SK-N-SH (cell line): ENCODE data around the gene MACROD2. TPM values are rescaled to one million over a fixed set of nuclear protein-coding genes. Genes with fewer than 3 reads are reported as not detected.

Source experiments
- CTCF ChIA-PET: fragments of 300-600, 350-600 bp; formaldehyde crosslinking; extraction: SDS; loops from one replicate; lab custom pipeline; 2021; lab: Yijun Ruan, JAX
- POLR2A ChIA-PET: fragments of 350-600 bp; sonication (Branson Sonifier 250); formaldehyde crosslinking; extraction: SDS; loops from one replicate; lab custom pipeline; 2020; ENCODE audit warnings: antibody characterized with exemption, inconsistent platforms; lab: Yijun Ruan, JAX
- DNase-seq: peaks from one replicate; pipeline ENCODE4 v3.0.0; 2012
- H2AFZ ChIP-seq: fragments of 200-600 bp; sonication (generic); 2 replicates; pipeline ENCODE4 v1.8.1; 2016; ENCODE audit warnings: antibody characterized with exemption, mild to moderate bottlenecking, low read depth
- H3F3A ChIP-seq: fragments of 200-600 bp; sonication (generic); replicated peaks from 2 replicates; pipeline ENCODE3; 2016; ENCODE audit warnings: antibody characterized with exemption, mild to moderate bottlenecking; ENCODE audit not compliant: insufficient read depth
- H3K27ac ChIP-seq, 2 experiments: fragments of 200-500 bp in 1 of 2; fragments of 200-600 bp in 1 of 2; sonication (Bioruptor generic) in 1 of 2; sonication (generic), shearing (Covaris generic) in 1 of 2; 2 replicates each; pipeline versions ENCODE4 v1.5.1 to v1.6.1; 2014 to 2016; ENCODE audit warnings: low read depth in 2 of 2, inconsistent platforms in 1 of 2, low read length in 1 of 2, mild to moderate bottlenecking in 1 of 2, mixed read lengths in 1 of 2
- H3K27me3 ChIP-seq: fragments of 200-600 bp; sonication (generic), shearing (Covaris generic); 2 replicates; pipeline ENCODE4 v1.6.1; 2016; ENCODE audit warnings: mixed run types; ENCODE audit not compliant: insufficient read depth
- H3K36me3 ChIP-seq, 2 experiments: fragments of 200-500 bp in 1 of 2; fragments of 200-600 bp in 1 of 2; sonication (Bioruptor generic) in 1 of 2; sonication (generic) in 1 of 2; replicated peaks in 1 of 2; 2 replicates each; pipeline versions ENCODE3 to v1.5.1; 2014 to 2016; ENCODE audit warnings: low read length in 1 of 2, mild to moderate bottlenecking in 1 of 2; ENCODE audit not compliant: insufficient read depth in 2 of 2, control insufficient read depth in 1 of 2
- H3K4me1 ChIP-seq, 2 experiments: fragments of 200-500 bp in 1 of 2; fragments of 200-600 bp in 1 of 2; sonication (Bioruptor generic) in 1 of 2; sonication (generic), shearing (Covaris generic) in 1 of 2; 2 replicates each; pipeline versions ENCODE4 v1.5.1 to v1.6.1; 2014 to 2016; ENCODE audit warnings: low read depth in 1 of 2, low read length in 1 of 2, mixed run types in 1 of 2; ENCODE audit not compliant: insufficient read depth in 2 of 2, control insufficient read depth in 1 of 2
- H3K4me2 ChIP-seq: fragments of 200-600 bp; sonication (generic), shearing (Covaris generic); 2 replicates; pipeline ENCODE4 v1.6.1; 2017; ENCODE audit warnings: mixed run types
- H3K4me3 ChIP-seq, 2 experiments: fragments of 200-500 bp in 1 of 2; fragments of 200-600 bp in 1 of 2; sonication (Bioruptor generic) in 1 of 2; sonication (generic), shearing (Covaris generic) in 1 of 2; 2 replicates each; pipeline versions ENCODE4 v1.5.1 to v1.8.1; 2014 to 2016; ENCODE audit warnings: low read depth in 2 of 2, inconsistent platforms in 1 of 2, low read length in 1 of 2, mild to moderate bottlenecking in 1 of 2, mixed read lengths in 1 of 2, moderate library complexity in 1 of 2
- H3K79me2 ChIP-seq: fragments of 200-600 bp; sonication (generic); 2 replicates; pipeline ENCODE4 v1.8.1; 2017; ENCODE audit warnings: mild to moderate bottlenecking; ENCODE audit not compliant: insufficient read depth
- H3K9ac ChIP-seq: fragments of 200-600 bp; sonication (generic); 2 replicates; pipeline ENCODE4 v1.6.1; 2017; ENCODE audit warnings: mixed run types
- H3K9me2 ChIP-seq: fragments of 200-600 bp; sonication (generic); 2 replicates; pipeline ENCODE4 v1.6.1; 2017; ENCODE audit warnings: mixed run types
- H3K9me3 ChIP-seq: fragments of 200-600 bp; sonication (generic); 2 replicates; pipeline ENCODE4 v1.6.1; 2017; ENCODE audit warnings: mixed run types, mild to moderate bottlenecking, moderate library complexity
- H4K20me1 ChIP-seq: fragments of 200-600 bp; sonication (generic); 2 replicates; pipeline ENCODE4 v1.6.1; 2017; ENCODE audit warnings: mild to moderate bottlenecking, mixed run types; ENCODE audit not compliant: insufficient read depth
- CHD2 ChIP-seq: fragments of 150-350 bp; IDR thresholded peaks from 2 replicates; pipeline ENCODE4 v1.6.1; 2018; ENCODE audit warnings: low read length; ENCODE audit not compliant: partially characterized antibody
- ELF1 ChIP-seq: IDR thresholded peaks from 2 replicates; pipeline ENCODE4 v1.4.0; 2012
- EP300 ChIP-seq, 2 experiments: IDR thresholded peaks; 2 replicates each; pipeline versions ENCODE4 v1.4.0 to v1.6.1; 2012; ENCODE audit warnings: borderline replicate concordance in 1 of 2, low read depth in 1 of 2, low read length in 1 of 2
- FOSL2 ChIP-seq: IDR thresholded peaks from 2 replicates; pipeline ENCODE4 v1.4.0; 2012; ENCODE audit warnings: low read depth, mild to moderate bottlenecking, moderate library complexity, borderline replicate concordance
- FOXJ3 ChIP-seq: sonication (generic); formaldehyde crosslinking; IDR thresholded peaks from 2 replicates; pipeline ENCODE4 v1.5.1; 2020; ENCODE audit warnings: mild to moderate bottlenecking, missing genetic modification reagents
- FOXM1 ChIP-seq: IDR thresholded peaks from 2 replicates; pipeline ENCODE4 v1.4.0; 2012; ENCODE audit warnings: low read depth, mild to moderate bottlenecking
- GATA2 ChIP-seq: sonication (generic); formaldehyde crosslinking; IDR thresholded peaks from 2 replicates; pipeline ENCODE4 v1.5.0; 2020; ENCODE audit warnings: mild to moderate bottlenecking, missing genetic modification reagents
- NFIC ChIP-seq: IDR thresholded peaks from 2 replicates; pipeline ENCODE4 v1.4.0; 2012; ENCODE audit warnings: borderline replicate concordance
- RAD21 ChIP-seq: IDR thresholded peaks from 2 replicates; pipeline ENCODE4 v1.6.1; 2012; ENCODE audit warnings: mild to moderate bottlenecking, low read length
- RCOR1 ChIP-seq: fragments of 150-350 bp; IDR thresholded peaks from 2 replicates; pipeline ENCODE4 v1.6.1; 2017; ENCODE audit warnings: antibody characterized with exemption, low read length
- RXRA ChIP-seq: IDR thresholded peaks from 2 replicates; pipeline ENCODE4 v1.4.0; 2012; ENCODE audit warnings: low read depth, mild to moderate bottlenecking, borderline replicate concordance
- TAF1 ChIP-seq: IDR thresholded peaks from 2 replicates; pipeline ENCODE4 v1.6.1; 2012; ENCODE audit warnings: low read depth, mild to moderate bottlenecking, low read length, moderate library complexity, borderline replicate concordance
- YY1 ChIP-seq: IDR thresholded peaks from 2 replicates; pipeline ENCODE4 v1.4.0; 2012; ENCODE audit warnings: low read depth, mild to moderate bottlenecking
- whole genome bisulfite sequencing: methylation state at CpG from one replicate; pipeline ENCODE4 v1.1.6; 2017; ENCODE audit warnings: low lambda C conversion rate; 5-methylcytosine and 5-hydroxymethylcytosine counted together
- polyA plus RNA-seq, 3 experiments: library from polyadenylated mRNA; depleted of rRNA; stranded (reverse); fragments of >200 nt; gene quantifications; 2 replicates each; pipeline ENCODE4 v1.2.3, GENCODE V29; 2012
- TF ChIP-seq, protein P1 (sequence below): fragments of 150-350 bp; IDR thresholded peaks from 2 replicates; pipeline ENCODE4 v1.6.1; 2017; ENCODE audit warnings: antibody characterized with exemption, low read length, low read depth, borderline replicate concordance
- TF ChIP-seq, protein P2 (sequence below): fragments of 200-600 bp; sonication (generic); IDR thresholded peaks from 2 replicates; pipeline ENCODE4 v1.6.1; 2017; ENCODE audit warnings: antibody characterized with exemption, mild to moderate bottlenecking, moderate library complexity
- TF ChIP-seq, protein P3 (sequence below): IDR thresholded peaks from 2 replicates; pipeline ENCODE4 v1.4.0; 2012; ENCODE audit warnings: low read depth, borderline replicate concordance
- TF ChIP-seq, protein P4 (sequence below): IDR thresholded peaks from 2 replicates; pipeline ENCODE4 v1.4.0; 2012; ENCODE audit warnings: low read depth

MACROD2 gene
- polyA plus RNA-seq, 1 of the 3 experiments (the other 2 are of a cell fraction) = 0.33 TPM

DNA sequence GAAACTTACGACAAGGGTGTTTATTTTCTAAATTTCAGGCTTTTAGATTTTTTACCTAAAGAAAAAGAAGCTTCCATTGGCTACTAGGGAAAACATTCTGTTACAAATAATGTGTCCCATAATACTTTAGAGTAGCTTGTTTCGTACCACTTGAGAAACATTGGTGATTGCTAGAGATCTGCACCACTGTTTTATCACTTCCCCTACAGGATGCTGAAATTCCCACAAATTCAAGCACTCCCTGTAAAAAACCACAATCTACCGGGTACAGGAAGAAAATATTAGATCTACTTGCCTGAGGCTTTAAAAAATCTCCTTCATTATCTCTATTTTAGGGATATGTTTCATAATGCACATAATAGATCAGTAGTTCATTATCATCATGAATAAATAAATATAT, 34.8 kb upstream of the MACROD2 start:
- 19% methylated on average over 3 of the region's 3 CpGs for WGBS

More for the DNA sequence above, 34.8 kb upstream of the MACROD2 start:
- Histone ChIP-seq H3K36me3 (no peaks in the 10 kb centered on the region), H3K27me3 (no peaks in the 10 kb centered on the region), H3K9me3 (no peaks in the 10 kb centered on the region), H3K9me2 (no peaks in the 10 kb centered on the region), H2AFZ (no peak overlapping the region), H3K4me2 (no peak overlapping the region), H4K20me1 (no peaks in the 10 kb centered on the region), H3K4me1 (no peaks in the 10 kb centered on the region), H3F3A (no peaks in the 10 kb centered on the region), H3K79me2 (no peaks in the 10 kb centered on the region), H3K27ac (no peak overlapping the region)
- CTCF ChIA-PET = interaction anchor here (0.8 kb wide), 1 partner anchor 140 kb away, joined by 3 read pairs; no protein-coding TSS in a partner anchor
- DNase-seq = no peak
- POLR2A ChIA-PET = no interaction called here
- TF ChIP-seq, protein P1, sequence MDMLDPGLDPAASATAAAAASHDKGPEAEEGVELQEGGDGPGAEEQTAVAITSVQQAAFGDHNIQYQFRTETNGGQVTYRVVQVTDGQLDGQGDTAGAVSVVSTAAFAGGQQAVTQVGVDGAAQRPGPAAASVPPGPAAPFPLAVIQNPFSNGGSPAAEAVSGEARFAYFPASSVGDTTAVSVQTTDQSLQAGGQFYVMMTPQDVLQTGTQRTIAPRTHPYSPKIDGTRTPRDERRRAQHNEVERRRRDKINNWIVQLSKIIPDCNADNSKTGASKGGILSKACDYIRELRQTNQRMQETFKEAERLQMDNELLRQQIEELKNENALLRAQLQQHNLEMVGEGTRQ = no peak
- no peak for TF ChIP-seq YY1
- TF ChIP-seq, protein P2, sequence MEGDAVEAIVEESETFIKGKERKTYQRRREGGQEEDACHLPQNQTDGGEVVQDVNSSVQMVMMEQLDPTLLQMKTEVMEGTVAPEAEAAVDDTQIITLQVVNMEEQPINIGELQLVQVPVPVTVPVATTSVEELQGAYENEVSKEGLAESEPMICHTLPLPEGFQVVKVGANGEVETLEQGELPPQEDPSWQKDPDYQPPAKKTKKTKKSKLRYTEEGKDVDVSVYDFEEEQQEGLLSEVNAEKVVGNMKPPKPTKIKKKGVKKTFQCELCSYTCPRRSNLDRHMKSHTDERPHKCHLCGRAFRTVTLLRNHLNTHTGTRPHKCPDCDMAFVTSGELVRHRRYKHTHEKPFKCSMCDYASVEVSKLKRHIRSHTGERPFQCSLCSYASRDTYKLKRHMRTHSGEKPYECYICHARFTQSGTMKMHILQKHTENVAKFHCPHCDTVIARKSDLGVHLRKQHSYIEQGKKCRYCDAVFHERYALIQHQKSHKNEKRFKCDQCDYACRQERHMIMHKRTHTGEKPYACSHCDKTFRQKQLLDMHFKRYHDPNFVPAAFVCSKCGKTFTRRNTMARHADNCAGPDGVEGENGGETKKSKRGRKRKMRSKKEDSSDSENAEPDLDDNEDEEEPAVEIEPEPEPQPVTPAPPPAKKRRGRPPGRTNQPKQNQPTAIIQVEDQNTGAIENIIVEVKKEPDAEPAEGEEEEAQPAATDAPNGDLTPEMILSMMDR = no peak
- TF ChIP-seq RAD21 = no peak
- no peak for TF ChIP-seq RXRA
- TF ChIP-seq GATA2 (CRISPR knock-in tag) = no peak
- no peak for TF ChIP-seq FOXM1
- TF ChIP-seq EP300 (IDR thresholded peaks at IDR 0.05; ENCODE audit: borderline replicate concordance in 1 of 2, low read depth in 1 of 2, low read length in 1 of 2) = no peak
- no peak for TF ChIP-seq FOXJ3 (CRISPR knock-in tag)
- TF ChIP-seq RCOR1 = no peak
- TF ChIP-seq, protein P3, sequence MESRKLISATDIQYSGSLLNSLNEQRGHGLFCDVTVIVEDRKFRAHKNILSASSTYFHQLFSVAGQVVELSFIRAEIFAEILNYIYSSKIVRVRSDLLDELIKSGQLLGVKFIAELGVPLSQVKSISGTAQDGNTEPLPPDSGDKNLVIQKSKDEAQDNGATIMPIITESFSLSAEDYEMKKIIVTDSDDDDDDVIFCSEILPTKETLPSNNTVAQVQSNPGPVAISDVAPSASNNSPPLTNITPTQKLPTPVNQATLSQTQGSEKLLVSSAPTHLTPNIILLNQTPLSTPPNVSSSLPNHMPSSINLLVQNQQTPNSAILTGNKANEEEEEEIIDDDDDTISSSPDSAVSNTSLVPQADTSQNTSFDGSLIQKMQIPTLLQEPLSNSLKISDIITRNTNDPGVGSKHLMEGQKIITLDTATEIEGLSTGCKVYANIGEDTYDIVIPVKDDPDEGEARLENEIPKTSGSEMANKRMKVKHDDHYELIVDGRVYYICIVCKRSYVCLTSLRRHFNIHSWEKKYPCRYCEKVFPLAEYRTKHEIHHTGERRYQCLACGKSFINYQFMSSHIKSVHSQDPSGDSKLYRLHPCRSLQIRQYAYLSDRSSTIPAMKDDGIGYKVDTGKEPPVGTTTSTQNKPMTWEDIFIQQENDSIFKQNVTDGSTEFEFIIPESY = no peak
- TF ChIP-seq ELF1 = no peak
- TF ChIP-seq CHD2 = no peak
- TF ChIP-seq, protein P4, sequence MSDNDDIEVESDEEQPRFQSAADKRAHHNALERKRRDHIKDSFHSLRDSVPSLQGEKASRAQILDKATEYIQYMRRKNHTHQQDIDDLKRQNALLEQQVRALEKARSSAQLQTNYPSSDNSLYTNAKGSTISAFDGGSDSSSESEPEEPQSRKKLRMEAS = no peak
- no peak for TF ChIP-seq FOSL2
- TF ChIP-seq TAF1 = no peak
- TF ChIP-seq NFIC = no peak
- TF ChIP-seq, all 33 proteins: peak for 0
- no peak overlapping the region for H3K4me3 ChIP-seq
- H3K9ac ChIP-seq = no peak overlapping the region
